NT2/D1 (cell line): ENCODE measurements around the gene RAVER1.

Experiments
- SUZ12 ChIP-seq: IDR thresholded peaks from 2 replicates; pipeline ENCODE4 v1.6.1; 2011; ENCODE audit not compliant: insufficient read length, insufficient read depth; ENCODE audit errors: extremely low read depth
- YY1 ChIP-seq: IDR thresholded peaks from 2 replicates; pipeline ENCODE4 v1.6.1; 2011; ENCODE audit not compliant: insufficient read length, insufficient read depth
- ZNF274 ChIP-seq: IDR thresholded peaks from 2 replicates; pipeline ENCODE4 v1.6.1; 2011; ENCODE audit warnings: mild to moderate bottlenecking, low read depth, low read length

DNA sequence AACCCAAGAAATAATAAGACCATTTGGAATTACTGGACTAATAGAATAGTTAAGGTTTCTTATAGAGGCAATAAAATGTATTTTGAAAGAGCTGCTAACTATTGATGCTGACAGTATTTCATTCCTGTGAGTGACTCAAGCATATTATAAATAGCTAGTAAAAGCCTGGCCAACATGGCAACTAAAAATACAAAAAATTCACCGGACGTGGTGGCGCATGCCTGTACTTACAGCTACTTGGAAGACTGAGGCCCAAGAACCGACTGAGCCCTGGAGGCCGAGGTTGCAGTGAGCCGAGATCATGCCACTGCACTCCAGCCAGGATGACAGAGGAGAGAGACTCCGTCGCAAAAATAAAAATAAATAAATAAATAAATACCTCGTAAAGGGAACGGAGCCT, 11.5 kb upstream of the RAVER1 start:
- TF ChIP-seq SUZ12 (no peak), ZNF274 (no peak), YY1 (no peak)
